Stimulated activated CD8-positive, alpha-beta memory T cell treated with anti-CD3 and anti-CD28 coated beads, Interleukin-7, amount 100 ng/mL, for 24 hours (primary cell): ENCODE results near the gene CLEC2D.
"Not testable (repeated sequence)": the region's sequence is repeated elsewhere in the genome, so short reads cannot be mapped to it uniquely, and the experiment has no call there.

Experiments used
- DNase-seq: peaks from one replicate; pipeline ENCODE4 v3.0.0-alpha.2; 2020; ENCODE audit warnings: low read depth

CLEC2D gene, protein sequence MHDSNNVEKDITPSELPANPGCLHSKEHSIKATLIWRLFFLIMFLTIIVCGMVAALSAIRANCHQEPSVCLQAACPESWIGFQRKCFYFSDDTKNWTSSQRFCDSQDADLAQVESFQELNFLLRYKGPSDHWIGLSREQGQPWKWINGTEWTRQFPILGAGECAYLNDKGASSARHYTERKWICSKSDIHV

DNA sequence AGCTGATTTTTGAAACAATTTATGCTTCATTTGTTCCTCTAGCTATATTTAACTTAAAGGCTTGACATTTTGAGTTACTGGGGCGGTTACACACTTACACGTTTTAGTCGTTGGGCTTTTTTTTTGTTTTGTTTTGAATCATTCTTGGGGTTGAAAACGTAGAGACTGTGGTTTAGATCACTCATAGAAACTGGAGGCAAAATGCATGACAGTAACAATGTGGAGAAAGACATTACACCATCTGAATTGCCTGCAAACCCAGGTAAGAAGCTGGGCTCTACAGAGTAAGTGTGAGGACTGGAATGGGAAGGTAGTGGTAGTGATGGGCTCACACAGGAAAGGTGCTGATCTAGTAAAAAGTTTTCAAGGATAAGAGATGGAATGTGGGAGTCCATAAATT lies at the start of gene CLEC2D:
CLEC2D (plus strand) TSS at position 180 of the 400 bp plus-strand sequence; CDS start at position 202, 22 bp downstream.
- no peak for DNase-seq

DNA sequence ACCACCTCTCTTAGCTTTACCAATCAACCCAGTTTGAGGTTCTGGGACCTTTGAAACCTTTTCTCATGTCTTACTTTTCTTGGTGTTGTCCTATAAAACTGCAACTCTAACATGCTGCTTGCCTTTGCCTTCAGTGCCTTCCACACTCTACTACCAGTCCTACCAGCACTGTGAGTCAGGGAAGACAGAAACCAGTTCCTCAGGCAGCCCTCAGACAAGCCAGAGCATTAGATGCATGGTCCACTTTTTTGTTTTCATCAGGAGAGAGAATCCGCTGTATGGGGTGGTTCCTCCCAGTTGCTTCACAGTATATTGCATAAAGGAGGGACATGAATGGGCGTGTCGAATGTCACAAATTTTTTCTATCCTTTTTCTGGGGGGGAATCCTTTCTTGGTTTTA lies 44.5 kb upstream of the CLEC2D start:
- no peak for DNase-seq

DNA sequence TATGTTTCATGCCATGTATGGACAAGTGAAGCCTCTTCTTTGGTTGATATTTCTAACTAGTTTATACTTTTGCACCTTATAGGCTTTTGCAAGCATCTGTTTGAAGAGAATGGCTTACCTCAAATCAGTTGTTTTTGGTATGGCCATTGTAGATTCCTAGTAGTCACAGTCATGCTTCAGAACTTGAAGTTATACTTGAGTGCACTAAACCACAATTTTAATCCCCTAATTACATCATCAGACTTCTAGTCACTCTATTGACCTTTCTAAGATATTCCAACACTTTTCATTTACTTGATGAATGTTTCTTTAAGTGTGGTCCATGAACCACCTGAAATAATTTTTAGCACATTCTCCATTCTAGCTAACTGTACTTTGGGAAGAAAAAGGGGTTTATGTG lies 43.2 kb upstream of the CLEC2D start:
- DNase-seq: no peak

DNA sequence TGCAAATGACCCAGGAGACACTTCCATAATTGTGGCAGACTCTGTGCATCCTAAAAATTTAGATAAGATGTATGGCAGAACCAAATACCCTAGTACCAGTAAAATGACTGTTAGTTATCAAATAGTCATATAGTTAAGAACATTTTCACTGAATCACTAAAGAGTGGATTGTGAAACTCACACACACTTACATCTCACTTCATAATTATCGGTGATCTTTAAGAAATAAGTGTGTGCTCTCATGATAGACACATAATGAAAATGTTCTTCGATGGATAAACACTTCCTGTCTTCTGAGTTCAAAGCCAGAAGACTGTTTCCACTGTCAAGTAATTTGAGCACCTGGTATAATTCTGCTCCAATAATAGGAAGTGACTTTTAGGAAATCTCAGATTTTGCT lies 42.7 kb upstream of the CLEC2D start:
- DNase-seq: no peak

DNA sequence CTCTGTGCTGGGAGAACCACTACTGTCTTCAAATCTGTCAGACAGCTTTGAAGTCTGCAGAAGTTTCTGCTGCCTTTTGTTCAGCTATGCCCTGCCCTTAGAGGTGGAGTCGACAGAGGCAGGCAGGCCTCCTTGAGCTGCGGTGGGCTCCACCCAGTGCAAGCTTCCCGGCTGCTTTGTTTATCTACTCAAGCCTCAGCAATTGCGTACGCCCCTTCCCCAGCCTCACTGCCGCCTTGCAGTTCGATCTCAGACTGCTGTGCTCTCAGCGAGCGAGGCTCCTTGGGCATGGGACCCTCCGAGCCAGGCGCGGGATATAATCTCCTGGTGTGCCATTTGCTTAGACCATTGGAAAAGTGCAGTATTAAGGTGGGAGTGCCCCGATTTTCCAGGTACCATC lies 36.7 kb upstream of the CLEC2D start:
- DNase-seq: no peak

DNA sequence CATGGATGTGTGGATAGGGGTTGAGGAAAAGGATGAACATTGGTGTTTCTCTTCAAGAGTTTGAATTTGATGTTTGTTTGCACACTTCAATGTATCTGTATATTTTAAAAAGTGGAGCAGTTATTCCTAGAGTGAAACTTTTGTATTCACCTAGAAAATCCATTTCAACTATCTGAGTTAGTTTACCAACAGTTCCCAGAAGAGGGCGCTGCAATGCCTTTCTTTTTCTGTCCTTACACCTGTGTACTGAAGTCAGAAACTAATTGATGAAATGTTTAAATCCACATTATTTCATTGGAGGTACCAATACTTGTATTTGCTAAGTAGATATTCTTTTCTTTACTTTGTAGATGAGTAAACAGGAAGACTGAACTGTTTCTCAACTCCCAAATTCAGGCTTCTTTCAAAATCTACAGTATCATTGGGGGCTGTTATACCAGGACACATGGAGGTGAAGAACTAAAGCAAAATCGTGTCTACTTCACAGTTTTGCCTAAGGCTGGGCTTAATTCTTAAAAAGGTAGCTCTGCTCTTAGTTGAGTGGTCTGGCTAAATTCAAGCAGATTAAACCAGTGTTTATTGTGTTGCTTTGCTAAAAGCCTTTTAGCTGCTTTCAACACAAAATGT lies 35.2 kb upstream of the CLEC2D start:
- peak; percentile 61 for DNase-seq

DNA sequence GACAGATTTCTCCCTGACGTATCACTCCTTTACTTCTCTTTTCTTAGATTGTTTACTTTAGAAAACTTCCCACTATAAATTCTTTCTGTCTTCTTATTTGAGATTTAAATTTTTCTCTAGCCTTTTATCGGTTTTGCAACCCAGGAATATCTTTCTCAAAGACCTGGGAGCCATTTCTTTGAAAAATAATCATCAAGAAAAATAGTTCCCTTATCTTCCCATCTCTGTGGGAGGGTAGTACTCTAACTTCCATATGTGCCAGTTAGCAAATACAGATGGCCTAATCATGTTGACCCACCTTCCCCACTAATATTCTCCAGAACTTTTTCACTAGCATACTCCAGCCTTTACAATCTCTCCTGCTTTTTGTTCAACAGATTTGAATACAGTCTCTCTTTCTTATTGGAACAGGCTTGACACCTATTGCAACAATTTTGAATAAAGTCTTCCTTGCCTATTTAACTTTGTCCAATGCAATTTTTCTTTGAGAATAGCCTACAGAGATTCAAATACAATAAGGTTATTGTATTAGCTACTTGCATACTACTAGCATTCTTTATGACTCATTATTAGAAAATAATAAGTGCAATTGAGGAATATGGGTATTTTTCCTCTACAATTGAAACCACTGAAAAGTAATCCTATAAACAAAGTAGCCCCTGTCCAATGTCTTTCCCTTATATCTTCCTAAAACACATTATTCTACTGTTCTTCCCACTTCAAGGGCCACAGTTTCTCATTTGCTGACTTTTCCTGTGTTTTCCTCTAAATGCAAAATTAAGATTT lies 34.4 kb upstream of the CLEC2D start:
- DNase-seq: no peak

DNA sequence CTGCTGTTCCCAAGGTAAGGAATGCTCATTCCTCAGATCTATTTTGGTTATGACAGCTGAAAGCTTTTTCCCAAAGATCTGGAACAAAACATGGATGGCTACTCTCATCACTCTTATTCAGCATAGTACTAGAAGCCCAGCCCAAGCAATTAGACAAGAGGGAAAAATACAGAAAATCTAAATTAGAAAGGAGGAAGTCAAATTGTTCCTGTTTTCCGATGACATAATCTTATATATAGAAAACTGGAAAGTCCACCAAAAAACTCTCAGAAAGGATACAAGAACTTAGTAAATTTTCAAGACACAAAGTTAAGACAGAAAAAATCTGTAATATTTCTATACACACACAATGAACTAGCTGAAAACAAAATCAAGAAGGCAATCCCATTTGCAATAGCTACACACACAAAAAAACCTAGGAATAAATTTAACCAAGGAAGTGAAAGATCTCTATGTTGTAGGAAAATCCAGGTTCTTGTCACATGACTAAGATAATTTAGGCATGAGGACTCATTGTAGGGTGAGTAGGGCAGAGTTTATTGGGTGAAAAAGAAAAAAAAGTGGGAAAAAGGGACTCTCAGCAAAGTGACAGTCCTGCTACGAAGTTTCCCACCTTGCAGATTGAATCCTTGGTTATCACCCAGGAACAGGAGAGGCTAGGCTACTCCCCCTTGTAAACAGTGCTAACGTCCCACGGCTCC lies 33.2 kb upstream of the CLEC2D start:
- DNase-seq: no peak

DNA sequence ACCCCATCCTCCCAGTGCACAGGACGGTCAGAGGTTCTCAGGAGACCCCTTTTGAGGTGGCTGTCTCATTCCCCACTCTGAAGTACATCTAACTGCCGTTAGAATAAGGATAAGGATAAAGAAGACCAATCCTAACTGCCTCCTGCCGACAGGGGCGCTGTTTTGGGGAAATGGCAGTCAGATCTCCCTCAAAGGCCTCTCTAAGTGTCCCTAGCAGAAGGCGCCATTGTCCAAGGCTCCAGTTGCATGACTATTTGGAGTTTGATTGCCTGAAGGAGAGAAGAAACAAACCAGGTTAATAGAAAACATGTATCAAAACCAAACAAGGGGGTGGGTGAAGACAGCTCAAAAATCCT lies 32.7 kb upstream of the CLEC2D start:
- no peak for DNase-seq

DNA sequence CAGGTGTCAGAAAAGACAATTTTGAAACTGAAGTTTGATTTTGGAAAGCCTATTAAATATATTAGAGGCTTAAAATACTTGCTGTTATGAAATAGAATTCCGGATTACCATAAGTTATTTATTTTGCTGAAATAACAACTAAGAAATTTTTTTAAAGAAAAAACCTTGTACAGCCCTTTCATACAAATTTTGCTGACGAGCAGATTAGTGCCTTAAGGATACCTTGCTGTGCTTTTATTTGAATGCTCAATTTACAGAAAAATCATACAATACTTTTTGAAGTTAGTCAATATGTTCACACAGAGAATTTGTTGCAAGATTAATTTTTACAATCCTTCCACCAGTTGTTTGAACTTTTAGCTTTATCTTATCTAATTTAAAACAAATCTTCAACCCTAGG lies 29.5 kb upstream of the CLEC2D start:
- DNase-seq: no peak

DNA sequence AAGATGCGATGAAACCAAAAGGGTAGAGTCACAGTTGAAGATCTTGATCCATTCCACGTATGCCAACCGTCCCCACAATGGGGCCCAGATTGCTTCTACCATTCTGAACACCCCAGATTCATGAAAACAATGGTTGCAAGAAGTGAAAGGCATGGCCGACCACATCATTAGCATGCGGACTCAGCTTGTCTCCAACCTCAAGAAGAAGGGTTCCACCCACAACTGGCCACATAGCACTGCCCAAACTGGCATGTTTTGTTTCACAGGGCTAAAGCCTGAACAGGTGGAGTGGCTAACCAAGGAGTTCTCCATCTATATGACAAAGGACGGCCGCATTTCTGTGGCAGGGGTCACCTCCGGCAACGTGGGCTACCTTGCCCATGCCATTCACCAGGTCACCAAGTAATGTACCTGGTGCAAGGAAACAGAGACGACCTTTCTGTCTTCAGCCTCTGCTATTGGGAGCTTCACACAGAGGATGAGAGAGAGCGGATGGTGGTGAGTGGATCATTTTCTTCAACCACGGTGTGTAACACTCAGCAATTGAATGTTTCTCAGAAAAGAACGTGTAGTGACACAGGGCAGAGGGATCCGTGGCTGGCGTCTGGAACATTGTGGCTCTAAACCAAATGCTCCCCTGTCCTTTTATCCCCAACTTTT lies 26.8 kb upstream of the CLEC2D start:
- no peak for DNase-seq

DNA sequence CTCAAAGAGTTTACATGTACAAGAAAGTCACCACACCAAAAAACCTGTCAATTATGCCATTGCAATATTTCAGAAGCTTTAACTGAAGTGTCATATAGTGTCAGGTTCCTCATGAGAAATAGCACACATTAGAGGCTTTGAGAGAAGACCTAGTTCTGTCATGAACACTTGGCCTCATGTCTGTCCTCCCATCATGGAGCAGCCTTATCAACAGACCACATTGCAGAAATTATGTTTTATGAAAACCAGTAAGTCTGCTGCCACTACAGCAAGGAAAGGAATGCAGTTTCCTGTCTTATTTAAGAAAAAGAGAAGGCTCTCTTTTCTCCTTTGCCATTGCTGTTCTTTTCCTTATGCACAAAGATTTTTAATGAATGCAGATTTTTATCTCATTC lies 26.2 kb upstream of the CLEC2D start:
- no peak for DNase-seq

DNA sequence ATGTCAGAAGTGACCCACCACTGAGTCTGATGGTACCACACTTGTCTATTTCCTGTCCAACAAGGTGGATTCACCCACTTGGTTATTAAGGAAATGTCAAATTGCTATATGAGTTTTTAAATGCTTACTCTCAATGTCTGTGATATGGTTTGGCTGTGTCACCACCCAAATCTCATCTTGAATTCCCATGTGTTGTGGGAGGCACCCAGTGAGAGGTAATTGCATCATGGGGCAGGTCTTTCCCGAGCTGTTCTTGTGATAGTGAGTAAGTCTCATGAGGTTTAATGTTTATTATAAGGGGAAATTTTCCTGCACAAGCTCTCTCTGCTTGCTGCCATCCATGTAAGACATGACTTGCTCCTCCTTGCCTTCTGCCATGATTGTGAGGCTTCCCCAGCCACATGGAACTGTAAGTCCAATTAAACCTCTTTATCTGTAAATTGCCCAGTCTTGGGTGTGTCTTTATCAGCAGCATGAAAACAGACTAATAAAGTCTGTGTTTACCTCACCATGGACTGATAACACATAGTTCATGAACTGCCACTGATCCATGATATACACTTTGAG lies 24.4 kb upstream of the CLEC2D start:
- DNase-seq: not testable (repeated sequence)

DNA sequence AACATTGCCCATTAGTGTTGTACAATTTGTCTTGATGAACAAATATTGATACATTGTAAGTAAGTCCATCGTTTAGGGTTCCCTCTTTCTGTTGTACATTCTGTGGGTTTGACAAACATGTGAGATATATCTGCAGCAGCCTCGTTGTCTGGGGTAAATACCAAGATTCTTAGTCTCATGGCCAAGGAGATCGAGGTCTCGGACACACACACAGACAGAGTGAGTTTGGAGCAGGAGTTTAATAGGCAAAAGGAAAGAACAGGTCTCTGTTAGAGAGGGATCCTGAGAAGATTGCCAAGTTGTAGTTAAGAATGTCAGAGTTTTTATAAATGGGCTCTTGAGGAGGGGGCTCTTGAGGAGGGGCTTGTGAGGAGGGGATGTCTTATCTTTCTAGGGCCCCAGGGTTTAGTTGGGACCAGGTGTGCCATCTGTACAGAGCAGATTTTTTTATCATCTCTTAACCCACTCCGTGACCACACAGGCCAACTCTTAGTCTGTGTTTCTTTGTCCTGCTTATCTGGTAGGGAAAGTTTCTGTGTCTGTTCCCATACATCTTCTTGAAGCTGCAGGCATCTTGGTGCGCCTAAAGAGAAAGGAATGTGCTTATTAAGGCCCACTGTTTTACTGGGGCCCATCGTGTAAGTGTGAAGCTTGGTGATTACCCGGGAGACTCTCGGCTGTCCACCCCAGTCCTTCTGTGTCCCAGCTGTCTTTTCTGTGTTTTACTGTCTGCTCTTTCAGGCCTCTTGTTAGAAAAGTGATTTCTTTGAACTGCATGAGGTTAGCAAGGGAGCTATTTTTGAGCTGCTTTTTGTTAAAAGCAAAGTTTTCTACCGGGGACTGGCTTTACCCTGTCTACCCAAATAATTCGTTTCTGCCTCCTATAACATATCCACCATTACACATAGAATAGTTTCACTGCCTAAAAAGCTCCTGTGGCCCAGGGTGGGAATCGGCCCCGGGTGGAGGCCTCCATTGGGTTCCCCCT lies 22.4 kb upstream of the CLEC2D start:
- no peak for DNase-seq

DNA sequence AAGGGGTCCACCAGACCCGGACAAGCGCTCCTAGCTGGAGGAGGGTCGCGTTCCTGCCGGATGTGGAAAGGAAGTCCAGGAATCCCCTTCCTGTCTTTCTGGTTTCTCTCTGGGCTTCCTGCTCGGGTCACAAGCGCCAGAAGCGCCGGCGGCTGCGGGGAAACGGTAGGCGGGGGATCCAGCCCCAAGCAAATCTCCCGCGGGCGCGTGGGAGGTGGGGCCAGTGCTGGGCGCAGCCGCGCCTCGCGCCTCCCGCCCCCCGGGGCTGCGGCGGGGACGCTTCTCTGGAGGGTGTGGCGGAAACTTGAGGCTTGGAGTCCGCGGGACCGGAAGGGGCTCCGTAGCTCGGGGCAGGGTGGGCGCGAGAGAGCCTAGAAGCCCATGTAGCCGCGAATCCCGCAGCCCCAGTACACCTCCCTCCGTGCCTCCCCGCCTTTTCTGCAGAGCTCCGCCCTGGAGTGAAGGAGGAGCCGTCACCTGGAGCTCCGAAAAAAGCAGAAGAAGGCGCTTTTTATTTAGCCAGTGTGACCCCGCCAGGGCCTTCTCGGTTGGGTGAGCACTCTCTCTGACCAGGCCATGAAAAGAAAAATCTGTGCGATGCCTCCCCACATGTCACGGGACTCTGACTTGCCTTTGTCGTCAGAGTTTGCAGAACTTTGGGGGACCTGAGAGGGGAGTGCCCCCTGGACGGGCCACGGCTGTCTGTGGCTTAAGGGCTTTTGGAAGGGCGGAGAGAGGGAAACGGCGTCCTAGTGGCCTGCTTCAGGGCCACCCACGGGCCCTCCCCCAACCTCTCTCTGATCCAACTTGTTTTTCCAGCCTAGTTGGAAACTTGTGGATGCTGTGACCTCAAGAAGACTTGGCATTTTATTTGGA lies 21.4 kb upstream of the CLEC2D start:
- peak; percentile 77 for DNase-seq

DNA sequence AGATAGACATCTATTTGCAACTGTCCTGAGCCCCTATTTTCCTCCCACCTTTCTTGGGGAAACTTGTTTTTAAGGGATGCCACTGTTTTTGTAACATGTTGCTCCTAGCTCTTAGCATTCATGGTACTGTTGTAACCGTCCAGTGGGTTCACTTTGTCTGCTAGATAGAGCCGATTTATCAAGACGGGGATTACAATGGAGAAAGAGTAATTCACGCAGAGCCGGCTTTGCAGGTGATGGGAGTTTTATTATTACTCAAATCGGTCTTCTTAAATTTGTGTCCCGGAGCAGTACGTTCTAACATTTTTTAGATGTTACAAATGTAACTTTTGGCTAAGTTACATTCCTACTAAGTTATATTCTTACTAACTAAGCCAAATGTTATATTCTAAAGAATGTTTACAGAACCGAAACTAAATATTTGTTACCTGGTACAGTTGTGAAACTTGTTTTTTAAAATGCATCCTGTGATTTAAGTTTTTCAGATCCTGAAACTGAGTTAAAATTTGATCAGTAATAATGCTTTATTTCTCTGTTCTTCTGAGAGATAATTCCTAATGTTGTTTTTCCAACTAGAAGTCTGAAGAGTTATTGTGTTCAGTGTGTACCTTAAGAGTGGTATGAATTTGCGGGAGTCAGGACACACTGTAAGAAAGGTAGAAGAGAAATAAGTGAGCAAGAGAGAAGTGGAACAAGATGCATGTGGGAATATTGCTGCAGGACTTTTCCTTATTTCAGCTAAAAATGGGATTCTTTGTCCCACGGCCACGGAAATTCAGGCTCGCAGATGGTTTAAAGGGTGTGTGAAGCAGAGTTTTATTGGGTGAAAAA lies 20.6 kb upstream of the CLEC2D start:
- DNase-seq: no peak

DNA sequence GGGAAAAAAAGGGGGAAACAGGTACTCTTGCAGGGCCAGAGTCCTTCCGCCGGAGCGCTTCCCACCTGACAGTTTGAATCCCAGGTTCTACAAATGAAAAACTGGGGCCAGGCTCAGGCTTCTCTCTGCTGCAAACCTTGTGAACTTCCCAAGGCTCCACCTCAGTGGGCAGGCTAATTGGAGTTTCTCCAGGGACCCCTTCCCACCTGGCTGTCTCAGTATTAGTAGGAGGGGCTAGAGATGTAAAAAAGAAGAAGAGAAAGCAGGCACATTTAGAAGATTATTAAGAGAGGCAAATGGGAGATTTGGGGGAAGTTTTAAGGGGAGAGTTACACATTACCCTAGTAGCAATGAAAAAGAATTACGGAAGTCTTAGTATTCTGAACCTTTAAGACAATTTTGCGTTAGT lies 20.0 kb upstream of the CLEC2D start:
- no peak for DNase-seq

DNA sequence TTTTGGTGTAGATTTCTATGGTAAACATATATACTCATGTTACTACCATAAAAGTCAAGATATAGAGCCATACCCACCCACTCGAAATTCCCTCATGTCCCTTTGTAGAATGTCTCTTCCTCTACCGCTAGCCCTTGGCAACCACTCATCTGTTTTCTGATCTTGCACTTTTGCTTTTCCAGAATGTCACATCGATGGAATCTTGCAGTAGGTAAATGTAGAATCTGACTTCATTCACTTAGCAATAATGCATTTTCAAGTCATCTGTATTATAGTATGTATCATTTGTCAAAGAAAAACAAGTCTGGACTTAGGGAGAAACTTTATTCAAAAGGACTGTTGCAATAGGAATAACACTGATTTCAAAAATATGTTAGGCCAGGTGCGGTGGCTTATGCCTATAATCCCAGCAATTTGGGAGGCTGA lies 19.3 kb upstream of the CLEC2D start:
- no peak for DNase-seq

DNA sequence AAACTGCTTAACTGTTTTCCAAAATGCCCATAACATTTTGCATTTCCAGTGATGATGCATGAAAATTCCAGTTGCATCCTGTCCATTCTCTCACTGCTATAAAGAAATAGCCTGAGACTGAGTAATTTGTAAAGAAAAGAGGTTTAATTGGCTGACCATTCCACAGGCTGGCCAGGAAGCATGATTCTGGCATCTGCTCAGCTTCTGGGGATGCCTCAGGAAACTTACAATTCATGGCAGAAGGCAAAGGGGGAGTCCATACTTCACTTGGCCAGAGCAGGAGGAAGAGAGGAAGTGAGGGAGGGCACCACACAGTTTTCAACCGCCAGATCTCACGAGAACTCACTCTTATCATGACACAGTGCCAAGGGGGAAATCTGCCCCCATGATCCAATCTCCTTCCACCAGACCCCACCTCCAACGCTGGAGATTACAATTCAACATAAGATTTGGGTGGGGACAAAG lies 18.2 kb upstream of the CLEC2D start:
- no peak for DNase-seq
